ENCODE results near the gene ZFP2. TPM values are rescaled to one million over a fixed set of nuclear protein-coding genes. Genes with fewer than 3 reads are reported as not detected.

The ZFP2 gene
- total and polyA plus RNA-seq, 2 donors (not counting 3 experiments of a cell fraction or from before 2014, with no cell fraction given): 0.07 to 0.75 TPM

GRCh38 chr5:178883815-178884430 lies 11.8 kb upstream of the ZFP2 start:
- Histone ChIP-seq H3K36me3 (ENCODE audit: control insufficient read depth in 2 of 2, extremely low read depth in 1 of 2, insufficient read depth in 2 of 2, low read length in 2 of 2) (peaks cover 3 to 13% of the 10 kb centered on the region in 2 experiments), H3K4me3 (replicated peaks in 1 of 3; ENCODE audit: insufficient read depth in 1 of 3, low read depth in 1 of 3, low read length in 3 of 3) (no peak overlapping the region), H2AFZ (ENCODE audit: low read depth, low read length) (no peak overlapping the region), H4K20me1 (replicated peaks; ENCODE audit: control insufficient read depth, extremely low read depth, insufficient read depth, low read length) (no peaks in the 10 kb centered on the region), H3K4me2 (ENCODE audit: insufficient read depth, low read length) (no peak overlapping the region), H3K4me1 (ENCODE audit: control insufficient read depth, extremely low read depth, insufficient read depth, low read length) (no peaks in the 10 kb centered on the region), H3K27ac (ENCODE audit: insufficient read depth, low read depth, low read length) (no peak overlapping the region), H3K9ac (replicated peaks; ENCODE audit: extremely low read depth, insufficient read depth, low read length) (no peak overlapping the region), H3K9me1 (replicated peaks; ENCODE audit: control insufficient read depth, extremely low read depth, insufficient read depth, low read length) (no peaks in the 10 kb centered on the region), H3K27me3 (ENCODE audit: control insufficient read depth in 2 of 2, insufficient read depth in 2 of 2, low read length in 2 of 2) (no peaks in the 10 kb centered on the region), H3K9me3 (replicated peaks; ENCODE audit: control insufficient read depth, insufficient read depth, low read length) (peaks cover 22% of the 10 kb centered on the region), H3K79me2 (ENCODE audit: control insufficient read depth, insufficient read depth, low read length) (no peaks in the 10 kb centered on the region)
- BruUV-seq (replicated peaks): no TSS peak
- CTCF ChIA-PET: no interaction called here
- TF ChIP-seq CTCF (IDR thresholded peaks at IDR 0.05; ENCODE audit: extremely low read depth in 1 of 2, insufficient read depth in 1 of 2, low read depth in 1 of 2, low read length in 2 of 2): no peak
- no peak for TF ChIP-seq JUN (IDR thresholded peaks at IDR 0.05; ENCODE audit: borderline replicate concordance, insufficient read depth, insufficient read length, low read depth)
- TF ChIP-seq GATA2 (IDR thresholded peaks at IDR 0.05; ENCODE audit: insufficient read depth, insufficient read length, low read depth, low read length): no peak
- no peak for TF ChIP-seq POLR2AphosphoS5 (IDR thresholded peaks at IDR 0.05; ENCODE audit: insufficient read depth, low read depth, low read length)
- TF ChIP-seq MYC (IDR thresholded peaks at IDR 0.05; ENCODE audit: low read depth, low read length): no peak
- FAIRE-seq (no peak), DNase-seq (ENCODE audit: low read depth, low spot score) (no peak)
- intact Hi-C loops (cut with micrococcal nuclease): no loop called here
- POLR2A ChIA-PET: no interaction called here
- dilution Hi-C loops (cut with MboI; ENCODE audit: extremely low pct_ligation_motif_present, low sequenced_read_pairs): no loop called here

DNA sequence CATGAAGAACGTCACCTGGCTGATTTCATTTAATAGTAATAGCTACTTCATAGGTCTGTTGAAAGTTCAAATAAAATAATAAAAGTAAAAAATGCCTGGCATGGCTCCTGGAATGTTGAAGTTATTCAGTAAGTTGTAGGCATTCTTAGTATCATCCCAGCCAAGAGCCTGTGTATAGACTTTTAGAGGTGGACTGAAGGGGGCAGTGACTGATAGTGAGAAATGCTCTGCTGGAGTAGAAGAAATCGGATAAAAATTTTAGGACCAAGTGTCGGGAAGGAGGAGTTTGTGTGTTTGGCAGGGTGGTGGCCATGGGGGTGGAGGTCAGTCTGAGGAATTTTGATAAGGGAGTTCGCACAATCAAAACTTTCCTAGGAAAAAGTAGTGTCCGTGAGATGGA lies 3.6 kb downstream of the ZFP2 start:
- no peak overlapping the region for H3K27ac ChIP-seq (ENCODE audit: insufficient read depth, low read depth, low read length)
- H3K9ac ChIP-seq (replicated peaks; ENCODE audit: extremely low read depth, insufficient read depth, low read length): no peak overlapping the region
- CTCF ChIA-PET: no interaction called here
- POLR2A ChIA-PET: no interaction called here
- H3K9me3 ChIP-seq (replicated peaks; ENCODE audit: control insufficient read depth, insufficient read depth, low read length): no peaks in the 10 kb centered on the region
- H3K27me3 ChIP-seq (ENCODE audit: control insufficient read depth in 2 of 2, insufficient read depth in 2 of 2, low read length in 2 of 2): no peaks in the 10 kb centered on the region
- no peaks in the 10 kb centered on the region for H3K79me2 ChIP-seq (ENCODE audit: control insufficient read depth, insufficient read depth, low read length)
- H3K4me2 ChIP-seq (ENCODE audit: insufficient read depth, low read length): no peak overlapping the region
- intact Hi-C loops (cut with micrococcal nuclease): loop anchor here (5.0 kb wide), 1 partner anchor 42 kb away; the partner anchor contains the start of gene ZNF354B
- no peaks in the 10 kb centered on the region for H3K36me3 ChIP-seq (ENCODE audit: control insufficient read depth in 2 of 2, extremely low read depth in 1 of 2, insufficient read depth in 2 of 2, low read length in 2 of 2)
- no peaks in the 10 kb centered on the region for H3K9me1 ChIP-seq (replicated peaks; ENCODE audit: control insufficient read depth, extremely low read depth, insufficient read depth, low read length)
- H4K20me1 ChIP-seq (replicated peaks; ENCODE audit: control insufficient read depth, extremely low read depth, insufficient read depth, low read length): no peaks in the 10 kb centered on the region
- FAIRE-seq (no peak), DNase-seq (ENCODE audit: low read depth, low spot score) (no peak)
- H2AFZ ChIP-seq (ENCODE audit: low read depth, low read length): no peak overlapping the region
- dilution Hi-C loops (cut with MboI; ENCODE audit: extremely low pct_ligation_motif_present, low sequenced_read_pairs): no loop called here
- TF ChIP-seq JUN (IDR thresholded peaks at IDR 0.05; ENCODE audit: borderline replicate concordance, insufficient read depth, insufficient read length, low read depth): no peak
- TF ChIP-seq CTCF (IDR thresholded peaks at IDR 0.05; ENCODE audit: extremely low read depth in 1 of 2, insufficient read depth in 1 of 2, low read depth in 1 of 2, low read length in 2 of 2): no peak
- TF ChIP-seq POLR2A (IDR thresholded peaks at IDR 0.05; ENCODE audit: low read depth, low read length): no peak
- no TSS peak for BruUV-seq (replicated peaks)
- no peak overlapping the region for H3K4me3 ChIP-seq (replicated peaks in 1 of 3; ENCODE audit: insufficient read depth in 1 of 3, low read depth in 1 of 3, low read length in 3 of 3)
- H3K4me1 ChIP-seq (ENCODE audit: control insufficient read depth, extremely low read depth, insufficient read depth, low read length): no peaks in the 10 kb centered on the region
